Fibroblast of lung (primary cell): ENCODE results near the gene TBCA.

Experiments used
- CTCF ChIP-seq, 2 donors: IDR thresholded peaks in 1 of 2; conservative IDR thresholded peaks in 1 of 2; 1 replicate in 1 of 2; 2 replicates in 1 of 2; pipeline ENCODE4 v1.5.1; 2011 to 2012; ENCODE audit warnings: low read length in 2 of 2, control low read depth in 1 of 2, inconsistent platforms in 1 of 2, low read depth in 1 of 2, mild to moderate bottlenecking in 1 of 2
- EZH2 ChIP-seq: IDR thresholded peaks from 2 replicates; pipeline ENCODE4 v1.5.1; 2012; ENCODE audit warnings: low read length, control low read depth, mild to moderate bottlenecking; ENCODE audit errors: missing control alignments

- no peak for TF ChIP-seq CTCF (conservative IDR thresholded peaks at IDR 0.05 in 1 of 2, IDR thresholded peaks at IDR 0.05 in 1 of 2; ENCODE audit: low read depth in 1 of 2, low read length in 2 of 2)
- no peak for TF ChIP-seq EZH2
These were observed 33.0 kb downstream of the TBCA start for GRCh38 chr5:77743181-77743580.
